SK-N-SH (cell line): ENCODE measurements around the gene CCDC106. TPM values are rescaled to one million over a fixed set of nuclear protein-coding genes. Genes with fewer than 3 reads are reported as not detected.

ENCODE experiments used
- CTCF ChIA-PET: fragments of 300-600, 350-600 bp; formaldehyde crosslinking; extraction: SDS; loops from one replicate; lab custom pipeline; 2021; lab: Yijun Ruan, JAX
- POLR2A ChIA-PET: fragments of 350-600 bp; sonication (Branson Sonifier 250); formaldehyde crosslinking; extraction: SDS; loops from one replicate; lab custom pipeline; 2020; ENCODE audit warnings: antibody characterized with exemption, inconsistent platforms; lab: Yijun Ruan, JAX
- DNase-seq: peaks from one replicate; pipeline ENCODE4 v3.0.0; 2012
- H2AFZ ChIP-seq: fragments of 200-600 bp; sonication (generic); 2 replicates; pipeline ENCODE4 v1.8.1; 2016; ENCODE audit warnings: antibody characterized with exemption, mild to moderate bottlenecking, low read depth
- H3F3A ChIP-seq: fragments of 200-600 bp; sonication (generic); replicated peaks from 2 replicates; pipeline ENCODE3; 2016; ENCODE audit warnings: antibody characterized with exemption, mild to moderate bottlenecking; ENCODE audit not compliant: insufficient read depth
- H3K27ac ChIP-seq, 2 experiments: fragments of 200-500 bp in 1 of 2; fragments of 200-600 bp in 1 of 2; sonication (Bioruptor generic) in 1 of 2; sonication (generic), shearing (Covaris generic) in 1 of 2; 2 replicates each; pipeline versions ENCODE4 v1.5.1 to v1.6.1; 2014 to 2016; ENCODE audit warnings: low read depth in 2 of 2, inconsistent platforms in 1 of 2, low read length in 1 of 2, mild to moderate bottlenecking in 1 of 2, mixed read lengths in 1 of 2
- H3K27me3 ChIP-seq: fragments of 200-600 bp; sonication (generic), shearing (Covaris generic); 2 replicates; pipeline ENCODE4 v1.6.1; 2016; ENCODE audit warnings: mixed run types; ENCODE audit not compliant: insufficient read depth
- H3K36me3 ChIP-seq, 2 experiments: fragments of 200-500 bp in 1 of 2; fragments of 200-600 bp in 1 of 2; sonication (Bioruptor generic) in 1 of 2; sonication (generic) in 1 of 2; replicated peaks in 1 of 2; 2 replicates each; pipeline versions ENCODE3 to v1.5.1; 2014 to 2016; ENCODE audit warnings: low read length in 1 of 2, mild to moderate bottlenecking in 1 of 2; ENCODE audit not compliant: insufficient read depth in 2 of 2, control insufficient read depth in 1 of 2
- H3K4me1 ChIP-seq, 2 experiments: fragments of 200-500 bp in 1 of 2; fragments of 200-600 bp in 1 of 2; sonication (Bioruptor generic) in 1 of 2; sonication (generic), shearing (Covaris generic) in 1 of 2; 2 replicates each; pipeline versions ENCODE4 v1.5.1 to v1.6.1; 2014 to 2016; ENCODE audit warnings: low read depth in 1 of 2, low read length in 1 of 2, mixed run types in 1 of 2; ENCODE audit not compliant: insufficient read depth in 2 of 2, control insufficient read depth in 1 of 2
- H3K4me2 ChIP-seq: fragments of 200-600 bp; sonication (generic), shearing (Covaris generic); 2 replicates; pipeline ENCODE4 v1.6.1; 2017; ENCODE audit warnings: mixed run types
- H3K4me3 ChIP-seq, 2 experiments: fragments of 200-500 bp in 1 of 2; fragments of 200-600 bp in 1 of 2; sonication (Bioruptor generic) in 1 of 2; sonication (generic), shearing (Covaris generic) in 1 of 2; 2 replicates each; pipeline versions ENCODE4 v1.5.1 to v1.8.1; 2014 to 2016; ENCODE audit warnings: low read depth in 2 of 2, inconsistent platforms in 1 of 2, low read length in 1 of 2, mild to moderate bottlenecking in 1 of 2, mixed read lengths in 1 of 2, moderate library complexity in 1 of 2
- H3K79me2 ChIP-seq: fragments of 200-600 bp; sonication (generic); 2 replicates; pipeline ENCODE4 v1.8.1; 2017; ENCODE audit warnings: mild to moderate bottlenecking; ENCODE audit not compliant: insufficient read depth
- H3K9ac ChIP-seq: fragments of 200-600 bp; sonication (generic); 2 replicates; pipeline ENCODE4 v1.6.1; 2017; ENCODE audit warnings: mixed run types
- H3K9me2 ChIP-seq: fragments of 200-600 bp; sonication (generic); 2 replicates; pipeline ENCODE4 v1.6.1; 2017; ENCODE audit warnings: mixed run types
- H3K9me3 ChIP-seq: fragments of 200-600 bp; sonication (generic); 2 replicates; pipeline ENCODE4 v1.6.1; 2017; ENCODE audit warnings: mixed run types, mild to moderate bottlenecking, moderate library complexity
- H4K20me1 ChIP-seq: fragments of 200-600 bp; sonication (generic); 2 replicates; pipeline ENCODE4 v1.6.1; 2017; ENCODE audit warnings: mild to moderate bottlenecking, mixed run types; ENCODE audit not compliant: insufficient read depth
- ELF1 ChIP-seq: IDR thresholded peaks from 2 replicates; pipeline ENCODE4 v1.4.0; 2012
- EZH2phosphoT487 ChIP-seq: fragments of 200-600 bp; sonication (generic); IDR thresholded peaks from 2 replicates; pipeline ENCODE4 v1.6.1; 2017; ENCODE audit warnings: low read depth, mixed run types, mild to moderate bottlenecking, antibody characterized with exemption, moderate library complexity, borderline replicate concordance
- GABPA ChIP-seq: IDR thresholded peaks from 2 replicates; pipeline ENCODE4 v1.4.0; 2012; ENCODE audit warnings: low read depth, mild to moderate bottlenecking
- GATA2 ChIP-seq: sonication (generic); formaldehyde crosslinking; IDR thresholded peaks from 2 replicates; pipeline ENCODE4 v1.5.0; 2020; ENCODE audit warnings: mild to moderate bottlenecking, missing genetic modification reagents
- MEF2A ChIP-seq: IDR thresholded peaks from 2 replicates; pipeline ENCODE4 v1.4.0; 2012; ENCODE audit warnings: low read depth, borderline replicate concordance
- NRF1 ChIP-seq: IDR thresholded peaks from 2 replicates; pipeline ENCODE4 v1.6.1; 2012; ENCODE audit warnings: low read depth, mild to moderate bottlenecking, low read length
- RCOR1 ChIP-seq: fragments of 150-350 bp; IDR thresholded peaks from 2 replicates; pipeline ENCODE4 v1.6.1; 2017; ENCODE audit warnings: antibody characterized with exemption, low read length
- RFX5 ChIP-seq: IDR thresholded peaks from 2 replicates; pipeline ENCODE4 v1.6.1; 2012; ENCODE audit warnings: mild to moderate bottlenecking, improper control_type of control experiment, low read length
- RXRA ChIP-seq: IDR thresholded peaks from 2 replicates; pipeline ENCODE4 v1.4.0; 2012; ENCODE audit warnings: low read depth, mild to moderate bottlenecking, borderline replicate concordance
- TCF12 ChIP-seq: IDR thresholded peaks from 2 replicates; pipeline ENCODE4 v1.4.0; 2012
- WGBS: methylation state at CpG from one replicate; pipeline ENCODE4 v1.1.6; 2017; ENCODE audit warnings: low lambda C conversion rate; 5-methylcytosine and 5-hydroxymethylcytosine counted together
- polyA plus RNA-seq, 3 experiments: library from polyadenylated mRNA; depleted of rRNA; stranded (reverse); fragments of >200 nt; gene quantifications; 2 replicates each; pipeline ENCODE4 v1.2.3, GENCODE V29; 2012
- TF ChIP-seq, protein P1 (sequence below): IDR thresholded peaks from 2 replicates; pipeline ENCODE4 v1.4.0; 2012; ENCODE audit warnings: low read depth, borderline replicate concordance
- TF ChIP-seq, protein P2 (sequence below): fragments of 150-350 bp; IDR thresholded peaks from 2 replicates; pipeline ENCODE4 v1.6.1; 2017; ENCODE audit warnings: antibody characterized with exemption, low read length, low read depth, borderline replicate concordance
- TF ChIP-seq, protein P3 (sequence below): fragments of 200-600 bp; sonication (generic); IDR thresholded peaks from 2 replicates; pipeline ENCODE4 v1.6.1; 2017; ENCODE audit warnings: antibody characterized with exemption, mild to moderate bottlenecking, moderate library complexity
- TF ChIP-seq, protein P4 (sequence below): fragments of 150-350 bp; IDR thresholded peaks from 2 replicates; pipeline ENCODE4 v1.6.1; 2016; ENCODE audit warnings: mild to moderate bottlenecking, low read depth, low read length

The CCDC106 gene
- polyA plus RNA-seq, 1 of the 3 experiments (the other 2 are of a cell fraction): 27.1 TPM

DNA sequence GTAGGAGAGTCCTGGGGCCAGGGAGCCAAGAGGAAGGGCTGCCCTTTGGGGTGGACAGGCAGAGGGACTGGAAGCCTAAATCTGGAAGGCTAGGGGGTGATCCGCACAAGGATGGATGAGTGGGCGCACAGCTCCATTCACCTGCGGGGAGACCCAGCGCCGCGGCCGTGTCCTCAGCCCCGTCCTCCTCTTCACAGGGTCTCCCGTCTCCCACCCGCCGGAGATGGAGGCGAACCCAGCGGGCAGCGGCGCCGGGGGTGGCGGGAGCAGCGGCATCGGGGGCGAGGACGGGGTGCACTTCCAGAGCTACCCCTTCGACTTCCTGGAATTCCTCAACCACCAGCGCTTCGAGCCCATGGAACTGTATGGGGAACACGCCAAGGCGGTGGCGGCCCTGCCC, 34.6 kb upstream of the CCDC106 start:
- H3F3A ChIP-seq: no peaks in the 10 kb centered on the region
- no peak overlapping the region for H3K27ac ChIP-seq
- no peaks in the 10 kb centered on the region for H3K9me2 ChIP-seq
- peaks cover 47% of the 10 kb centered on the region for H3K79me2 ChIP-seq
- CTCF ChIA-PET: interaction anchor here (1.0 kb wide), 1 partner anchor 109 kb away, joined by 3 read pairs; no protein-coding TSS in a partner anchor
- peaks cover 38% of the 10 kb centered on the region for H4K20me1 ChIP-seq
- POLR2A ChIA-PET: no interaction called here
- H3K4me3 ChIP-seq: no peak overlapping the region
- H3K27me3 ChIP-seq: no peaks in the 10 kb centered on the region
- no peak overlapping the region for H3K4me2 ChIP-seq
- peak; percentile 23 for DNase-seq
- H2AFZ ChIP-seq: no peak overlapping the region
- H3K9me3 ChIP-seq: no peaks in the 10 kb centered on the region
- peaks cover 19 to 42% of the 10 kb centered on the region in 2 experiments for H3K36me3 ChIP-seq
- no peak for TF ChIP-seq EZH2phosphoT487
- no peak for TF ChIP-seq RXRA
- TF ChIP-seq TCF12: no peak
- TF ChIP-seq, protein P1, sequence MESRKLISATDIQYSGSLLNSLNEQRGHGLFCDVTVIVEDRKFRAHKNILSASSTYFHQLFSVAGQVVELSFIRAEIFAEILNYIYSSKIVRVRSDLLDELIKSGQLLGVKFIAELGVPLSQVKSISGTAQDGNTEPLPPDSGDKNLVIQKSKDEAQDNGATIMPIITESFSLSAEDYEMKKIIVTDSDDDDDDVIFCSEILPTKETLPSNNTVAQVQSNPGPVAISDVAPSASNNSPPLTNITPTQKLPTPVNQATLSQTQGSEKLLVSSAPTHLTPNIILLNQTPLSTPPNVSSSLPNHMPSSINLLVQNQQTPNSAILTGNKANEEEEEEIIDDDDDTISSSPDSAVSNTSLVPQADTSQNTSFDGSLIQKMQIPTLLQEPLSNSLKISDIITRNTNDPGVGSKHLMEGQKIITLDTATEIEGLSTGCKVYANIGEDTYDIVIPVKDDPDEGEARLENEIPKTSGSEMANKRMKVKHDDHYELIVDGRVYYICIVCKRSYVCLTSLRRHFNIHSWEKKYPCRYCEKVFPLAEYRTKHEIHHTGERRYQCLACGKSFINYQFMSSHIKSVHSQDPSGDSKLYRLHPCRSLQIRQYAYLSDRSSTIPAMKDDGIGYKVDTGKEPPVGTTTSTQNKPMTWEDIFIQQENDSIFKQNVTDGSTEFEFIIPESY: no peak
- TF ChIP-seq GATA2 (CRISPR knock-in tag): no peak
- TF ChIP-seq, protein P2, sequence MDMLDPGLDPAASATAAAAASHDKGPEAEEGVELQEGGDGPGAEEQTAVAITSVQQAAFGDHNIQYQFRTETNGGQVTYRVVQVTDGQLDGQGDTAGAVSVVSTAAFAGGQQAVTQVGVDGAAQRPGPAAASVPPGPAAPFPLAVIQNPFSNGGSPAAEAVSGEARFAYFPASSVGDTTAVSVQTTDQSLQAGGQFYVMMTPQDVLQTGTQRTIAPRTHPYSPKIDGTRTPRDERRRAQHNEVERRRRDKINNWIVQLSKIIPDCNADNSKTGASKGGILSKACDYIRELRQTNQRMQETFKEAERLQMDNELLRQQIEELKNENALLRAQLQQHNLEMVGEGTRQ: no peak
- TF ChIP-seq RFX5: no peak
- TF ChIP-seq NRF1: no peak
- TF ChIP-seq, protein P3, sequence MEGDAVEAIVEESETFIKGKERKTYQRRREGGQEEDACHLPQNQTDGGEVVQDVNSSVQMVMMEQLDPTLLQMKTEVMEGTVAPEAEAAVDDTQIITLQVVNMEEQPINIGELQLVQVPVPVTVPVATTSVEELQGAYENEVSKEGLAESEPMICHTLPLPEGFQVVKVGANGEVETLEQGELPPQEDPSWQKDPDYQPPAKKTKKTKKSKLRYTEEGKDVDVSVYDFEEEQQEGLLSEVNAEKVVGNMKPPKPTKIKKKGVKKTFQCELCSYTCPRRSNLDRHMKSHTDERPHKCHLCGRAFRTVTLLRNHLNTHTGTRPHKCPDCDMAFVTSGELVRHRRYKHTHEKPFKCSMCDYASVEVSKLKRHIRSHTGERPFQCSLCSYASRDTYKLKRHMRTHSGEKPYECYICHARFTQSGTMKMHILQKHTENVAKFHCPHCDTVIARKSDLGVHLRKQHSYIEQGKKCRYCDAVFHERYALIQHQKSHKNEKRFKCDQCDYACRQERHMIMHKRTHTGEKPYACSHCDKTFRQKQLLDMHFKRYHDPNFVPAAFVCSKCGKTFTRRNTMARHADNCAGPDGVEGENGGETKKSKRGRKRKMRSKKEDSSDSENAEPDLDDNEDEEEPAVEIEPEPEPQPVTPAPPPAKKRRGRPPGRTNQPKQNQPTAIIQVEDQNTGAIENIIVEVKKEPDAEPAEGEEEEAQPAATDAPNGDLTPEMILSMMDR: no peak
- TF ChIP-seq MEF2A: no peak
- no peak for TF ChIP-seq GABPA
- TF ChIP-seq, all 33 proteins: peak for 0
- H3K9ac ChIP-seq: no peak overlapping the region
- H3K4me1 ChIP-seq: no peaks in the 10 kb centered on the region; a peak in 1 of 4 replicates
- 96% methylated on average over 25 of the region's 27 CpGs for WGBS

DNA sequence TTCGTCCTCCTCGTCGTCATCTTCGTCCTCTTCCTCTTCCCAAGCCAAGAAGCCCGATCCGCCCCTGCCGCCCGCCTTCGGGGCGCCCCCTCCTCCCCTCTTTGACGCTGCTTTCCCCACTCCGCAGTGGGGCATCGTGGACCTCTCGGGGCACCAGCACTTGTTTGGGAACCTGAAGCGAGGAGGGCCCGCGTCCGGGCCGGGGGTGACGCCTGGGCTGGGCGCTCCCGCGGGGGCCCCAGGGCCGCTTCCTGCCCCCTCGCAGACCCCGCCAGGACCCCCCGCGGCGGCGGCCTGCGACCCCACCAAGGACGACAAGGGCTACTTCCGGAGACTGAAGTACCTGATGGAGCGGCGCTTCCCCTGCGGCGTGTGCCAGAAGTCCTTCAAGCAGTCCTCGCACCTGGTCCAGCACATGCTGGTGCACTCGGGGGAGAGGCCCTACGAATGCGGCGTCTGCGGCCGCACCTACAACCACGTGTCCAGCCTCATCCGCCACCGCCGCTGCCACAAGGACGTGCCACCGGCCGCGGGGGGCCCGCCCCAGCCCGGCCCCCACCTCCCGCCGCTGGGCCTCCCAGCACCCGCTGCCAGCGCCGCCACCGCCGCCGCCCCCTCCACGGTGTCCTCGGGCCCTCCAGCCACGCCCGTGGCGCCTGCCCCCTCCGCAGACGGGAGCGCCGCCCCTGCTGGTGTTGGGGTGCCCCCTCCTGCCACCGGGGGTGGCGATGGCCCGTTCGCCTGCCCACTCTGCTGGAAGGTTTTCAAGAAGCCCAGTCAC, 33.9 kb upstream of the CCDC106 start:
- Histone ChIP-seq H3K9me2 (no peaks in the 10 kb centered on the region), H3K9me3 (no peaks in the 10 kb centered on the region), H3K27me3 (no peaks in the 10 kb centered on the region), H4K20me1 (peaks cover 32% of the 10 kb centered on the region), H2AFZ (no peak overlapping the region), H3K36me3 (peaks cover 12 to 41% of the 10 kb centered on the region in 2 experiments), H3K79me2 (peaks cover 40% of the 10 kb centered on the region), H3K4me1 (no peaks in the 10 kb centered on the region; a peak in 1 of 4 replicates), H3K9ac (no peak overlapping the region), H3K4me2 (no peak overlapping the region), H3K4me3 (no peak overlapping the region), H3F3A (peaks cover 2% of the 10 kb centered on the region), H3K27ac (no peak overlapping the region)
- ChIA-PET CTCF (interaction anchor here (1.3 kb wide), 1 partner anchor 18 kb away, joined by 4 read pairs; no protein-coding TSS in a partner anchor), POLR2A (no interaction called here)
- WGBS: 95% methylated on average over 58 of the region's 75 CpGs
- DNase-seq: peak; percentile 26
- TF ChIP-seq ELF1 (no peak), EZH2phosphoT487 (no peak), RCOR1 (no peak)
- TF ChIP-seq, protein P4, sequence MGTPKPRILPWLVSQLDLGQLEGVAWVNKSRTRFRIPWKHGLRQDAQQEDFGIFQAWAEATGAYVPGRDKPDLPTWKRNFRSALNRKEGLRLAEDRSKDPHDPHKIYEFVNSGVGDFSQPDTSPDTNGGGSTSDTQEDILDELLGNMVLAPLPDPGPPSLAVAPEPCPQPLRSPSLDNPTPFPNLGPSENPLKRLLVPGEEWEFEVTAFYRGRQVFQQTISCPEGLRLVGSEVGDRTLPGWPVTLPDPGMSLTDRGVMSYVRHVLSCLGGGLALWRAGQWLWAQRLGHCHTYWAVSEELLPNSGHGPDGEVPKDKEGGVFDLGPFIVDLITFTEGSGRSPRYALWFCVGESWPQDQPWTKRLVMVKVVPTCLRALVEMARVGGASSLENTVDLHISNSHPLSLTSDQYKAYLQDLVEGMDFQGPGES: no peak
